Adrenal gland (tissue), 19 donors: ENCODE data around the gene PEX14. TPM values are rescaled to one million over a fixed set of nuclear protein-coding genes. Genes with fewer than 3 reads are reported as not detected.
"Not testable (repeated sequence)": the region's sequence is repeated elsewhere in the genome, so short reads cannot be mapped to it uniquely, and the experiment has no call there.

Experiments
- DNase-seq, 7 donors: peaks; one replicate each; pipeline ENCODE4 v3.0.0-alpha.2; 2019 to 2020
- H3K27ac ChIP-seq, 5 donors: fragments of 200-600 bp; sonication (generic) in 4 of 5; 1 replicate in 3 of 5; 2 replicates in 2 of 5; pipeline versions ENCODE4 v1.5.1 to v1.8.0; 2016 to 2020; ENCODE audit warnings: mild to moderate bottlenecking in 1 of 5
- H3K27me3 ChIP-seq: fragments of 200-600 bp; 2 replicates; pipeline ENCODE4 v1.8.0; 2021
- H3K36me3 ChIP-seq, 2 donors: fragments of 200-600 bp; replicated peaks in 1 of 2; 1 replicate in 1 of 2; 2 replicates in 1 of 2; pipeline versions ENCODE4 v1.5.1 to v1.8.0; 2018 to 2022
- H3K4me1 ChIP-seq, 2 donors: fragments of 200-600 bp; replicated peaks in 1 of 2; 1 replicate in 1 of 2; 2 replicates in 1 of 2; pipeline versions ENCODE4 v1.5.1 to v1.8.0; 2018 to 2021
- H3K4me3 ChIP-seq, 4 donors: fragments of 200-600 bp; sonication (generic) in 3 of 4; one replicate each; pipeline ENCODE4 v1.5.1; 2016 to 2018
- H3K9me3 ChIP-seq, 3 donors: fragments of 200-600 bp; sonication (generic) in 1 of 3; replicated peaks in 1 of 3; 1 replicate in 2 of 3; 2 replicates in 1 of 3; pipeline versions ENCODE4 v1.5.1 to v1.8.0; 2016 to 2021
- CTCF ChIP-seq, 6 experiments: fragments of 450-650 bp in 4 of 6; fragments of 200-600 bp in 2 of 6; sonication (generic) in 1 of 6; IDR thresholded peaks; 1 replicate in 5 of 6; 2 replicates in 1 of 6; pipeline versions ENCODE4 v1.5.1 to v1.8.0; 2016 to 2021; ENCODE audit warnings: antibody characterized with exemption in 6 of 6, mild to moderate bottlenecking in 2 of 6, moderate library complexity in 1 of 6
- POLR2A ChIP-seq, 2 donors: fragments of 450-650 bp; IDR thresholded peaks; one replicate each; pipeline ENCODE4 v1.6.1; 2017; ENCODE audit warnings: antibody characterized with exemption in 2 of 2, mild to moderate bottlenecking in 2 of 2, moderate library complexity in 1 of 2
- WGBS, 4 donors: extraction: QIAGEN DNeasy Blood & Tissue Kit in 2 of 4; methylation state at CpG; one replicate each; pipeline versions ENCODE4 v1.1.5 to v1.1.7; 2013 to 2017; 5-methylcytosine and 5-hydroxymethylcytosine counted together
- intact Hi-C, 2 donors: fragments of 100-400 bp; cut with DNase I; formaldehyde crosslinking; loops; one replicate each; pipeline versions ENCODE4 v1.14.1 to v1.15.0; 2022 to 2023
- long read RNA-seq, 10 donors: library from polyadenylated mRNA in 3 of 10; unstranded in 2 of 10; stranded (forward) in 1 of 10; transcript quantifications; one replicate each; pipeline ENCODE4 v2.0.0 and lab custom pipeline, GENCODE V29; 2021 to 2026
- polyA plus RNA-seq, 3 donors: library from polyadenylated mRNA; stranded (reverse); fragments of 200-250 nt in 2 of 3; fragments of 350-450 nt in 1 of 3; fragmentation: Illumina TruSeq in 1 of 3; extraction: RNeasy Lipid Tissue Mini Kit (QIAGEN cat#74804) in 1 of 3; gene quantifications; one replicate each; pipeline ENCODE4 v1.2.3, GENCODE V29; 2013 to 2014
- total RNA-seq, 9 donors: library from RNA; depleted of rRNA in 4 of 9; stranded (reverse); fragments of >200 nt in 4 of 9; fragments of 120-200 nt in 1 of 9; fragmentation: NEBNext Ultra II Directional in 1 of 9; extraction: Animal tissue kit (Norgen Biotek cat#: 25700) in 1 of 9; gene quantifications; one replicate each; pipeline versions ENCODE4 v1.1.0 to v1.2.4, GENCODE V29; 2013 to 2023
- donor health status: healthy with polysubstance abuse.
- donor health status: Bipolar disorder and iron deficiency.
- donor health status: DM: yes; HTN: yes; CAD: no.
- donor health status: DM: no; HTN: no; CAD: no.
- donor health status: DM: no; HTN: no; CAD: no.
- donor health status: DM: yes; HTN: yes; CAD: no.

Gene PEX14
- total RNA-seq (10 to 100 TPM in 7 of 9 donors, 1 to 10 TPM in 2; 9.7 to 23.9 (median 16.8) TPM), polyA plus RNA-seq (10 to 100 TPM; 15.7 to 19.5 (median 19.5) TPM)
- long read RNA-seq, donor 1, partial matches to known transcripts: 6 of 8 reads
- long read RNA-seq, donor 1, other reads (novel, unspliced or antisense): 0 of 8 reads
- long read RNA-seq, donor 2, transcript PEX14-201 (9 exons, 1,985 nt): major isoform, 5 of 5 reads
- long read RNA-seq, donor 2, partial matches to known transcripts: 0 of 5 reads
- long read RNA-seq, donor 2, other reads (novel, unspliced or antisense): 0 of 5 reads
- long read RNA-seq, donor 3, partial matches to known transcripts: 0 of 2 reads
- long read RNA-seq, donor 3, other reads (novel, unspliced or antisense): 0 of 2 reads
- long read RNA-seq, donor 4, partial matches to known transcripts: 0 of 4 reads
- long read RNA-seq, donor 4, other reads (novel, unspliced or antisense): 3 of 4 reads
- long read RNA-seq, donor 5, transcript PEX14-201 (9 exons, 1,985 nt): major isoform, 12 of 14 reads
- long read RNA-seq, donor 5, partial matches to known transcripts: 0 of 14 reads
- long read RNA-seq, donor 5, other reads (novel, unspliced or antisense): 2 of 14 reads
- long read RNA-seq, donor 6, partial matches to known transcripts: 0 of 4 reads
- long read RNA-seq, donor 6, other reads (novel, unspliced or antisense): 4 of 4 reads
- long read RNA-seq, donor 7: 0 reads
- long read RNA-seq, donor 8, partial matches to known transcripts: 0 of 3 reads
- long read RNA-seq, donor 8, other reads (novel, unspliced or antisense): 0 of 3 reads
- long read RNA-seq, donor 9, partial matches to known transcripts: 0 of 3 reads
- long read RNA-seq, donor 9, other reads (novel, unspliced or antisense): 0 of 3 reads
- long read RNA-seq, donor 10, transcript PEX14-201 (9 exons, 1,985 nt): major isoform, 5 of 11 reads
- long read RNA-seq, donor 10, partial matches to known transcripts: 6 of 11 reads
- long read RNA-seq, donor 10, other reads (novel, unspliced or antisense): 0 of 11 reads

- intact Hi-C loops: no loop called here
- WGBS, 4 donors: 11 to 15% (median 12%) methylated on average over 32 to 49 of the region's 50 CpGs
- Histone ChIP-seq H3K27ac (peak within 1 kb of the TSS in 4 of 5 donors; percentile 27 to 88 (median 74)), H3K4me1 (peaks cover 7 to 36% of the 10 kb centered on the region in 2 donors), H3K27me3 (no peaks in the 10 kb centered on the region), H3K36me3 (no peaks in the 10 kb centered on the region), H3K9me3 (no peaks in the 10 kb centered on the region), H3K4me3 (peak within 1 kb of the TSS; percentile 49 to 82 (median 65))
- TF ChIP-seq CTCF (IDR thresholded peaks at IDR 0.05) (no peak), POLR2A (IDR thresholded peaks at IDR 0.05) (peak in 1 of 2 donors; percentile 61)
- DNase-seq: peak; percentile 82 to 93 (median 88)
These were observed at the start of gene PEX14 for GRCh38 chr1:10474613-10475507. TSS of gene PEX14 (plus strand) at chr1:10474950. CDS start at chr1:10474967, 17 bp downstream.

GRCh38 chr1:10425826-10426534 is 48.8 kb upstream of the PEX14 start:
- intact Hi-C loops: loop anchor here in 1 of 2 donors (5.0 kb wide), 1 partner anchor 49 kb away; no protein-coding TSS in a partner anchor
- not testable (repeated sequence) for H3K36me3 ChIP-seq
- WGBS, 4 donors: 84 to 96% (median 86%) methylated on average over 14 to 21 of the region's 21 CpGs

DNA sequence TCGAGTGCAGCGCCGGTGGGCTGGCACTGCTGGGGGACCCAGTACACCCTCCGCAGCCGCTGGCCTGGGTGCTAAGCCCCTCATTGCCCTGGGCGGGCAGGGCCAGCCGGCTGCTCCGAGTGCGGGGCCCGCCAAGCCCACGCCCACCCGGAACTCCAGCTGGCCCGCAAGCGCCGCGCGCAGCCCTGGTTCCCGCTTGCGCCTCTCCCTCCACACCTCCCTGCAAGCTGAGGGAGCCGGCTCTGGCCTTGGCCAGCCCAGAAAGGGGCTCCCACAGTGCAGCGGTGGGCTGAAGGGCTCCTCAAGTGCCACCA is 48.3 kb upstream of the PEX14 start:
- not testable (repeated sequence) for H3K27me3 ChIP-seq, H3K27ac ChIP-seq, H3K36me3 ChIP-seq, DNase-seq, H3K9me3 ChIP-seq, H3K4me3 ChIP-seq
- H3K4me1 ChIP-seq: peaks cover 7 to 18% of the 10 kb centered on the region in 2 donors
- intact Hi-C loops: loop anchor here in 1 of 2 donors (5.0 kb wide), 1 partner anchor 49 kb away; no protein-coding TSS in a partner anchor
- WGBS, 4 donors: 90 to 93% (median 92%) methylated on average over 12 to 20 of the region's 21 CpGs; no CpG with 5 or more reads in 1 of the 4 donors

More at GRCh38 chr1:10425826-10426534, 48.8 kb upstream of the PEX14 start:
- not testable (repeated sequence) for H3K27me3 ChIP-seq, H3K27ac ChIP-seq, H3K9me3 ChIP-seq, H3K4me3 ChIP-seq, DNase-seq
- peaks cover 2 to 13% of the 10 kb centered on the region in 2 donors for H3K4me1 ChIP-seq

GRCh38 chr1:10428984-10429383 is 45.8 kb upstream of the PEX14 start:
- TF ChIP-seq CTCF (IDR thresholded peaks at IDR 0.05) (no peak), POLR2A (IDR thresholded peaks at IDR 0.05) (no peak)
- Histone ChIP-seq H3K4me1 (peaks cover 9 to 20% of the 10 kb centered on the region in 2 donors), H3K27me3 (no peaks in the 10 kb centered on the region), H3K36me3 (no peaks in the 10 kb centered on the region), H3K9me3 (no peaks in the 10 kb centered on the region), H3K27ac (no peak overlapping the region), H3K4me3 (no peak overlapping the region)
- DNase-seq: no peak
- WGBS, 4 donors: 81 to 100% (median 84%) methylated on average over 4 to 5 of the region's 5 CpGs
- intact Hi-C loops: loop anchor here in 1 of 2 donors (5.0 kb wide), 1 partner anchor 52 kb away; no protein-coding TSS in a partner anchor
